Small intestine (tissue), 7 donors: Measurements from ENCODE around the gene TSHZ2. TPM values are rescaled to one million over a fixed set of nuclear protein-coding genes. Genes with fewer than 3 reads are reported as not detected.

Experiments used
- DNase-seq, 2 donors: peaks; one replicate each; pipeline versions ENCODE4 v3.0.0 to v3.0.0-alpha.2; 2013
- FAIRE-seq: peaks from 2 replicates; lab custom pipeline; 2012; peaks lifted over from hg19 to GRCh38; lab: Jason Lieb, UNC
- H3K27ac ChIP-seq, 3 donors: one replicate each; pipeline ENCODE4 v1.5.1; 2013; ENCODE audit warnings: low read length in 2 of 3, mild to moderate bottlenecking in 2 of 3, control low read depth in 1 of 3, inconsistent platforms in 1 of 3, low read depth in 1 of 3, moderate library complexity in 1 of 3
- H3K27me3 ChIP-seq, 3 donors: one replicate each; pipeline ENCODE4 v1.6.1; 2013; ENCODE audit warnings: low read length in 3 of 3, inconsistent platforms in 1 of 3; ENCODE audit not compliant: control insufficient read depth in 3 of 3, insufficient read depth in 3 of 3
- H3K36me3 ChIP-seq, 3 donors: one replicate each; pipeline ENCODE4 v1.6.1; 2013; ENCODE audit warnings: low read length in 3 of 3, inconsistent platforms in 1 of 3, low read depth in 1 of 3, mild to moderate bottlenecking in 1 of 3, moderate library complexity in 1 of 3; ENCODE audit not compliant: control insufficient read depth in 3 of 3, insufficient read depth in 2 of 3
- H3K4me1 ChIP-seq, 3 donors: one replicate each; pipeline ENCODE4 v1.6.1; 2013; ENCODE audit warnings: low read length in 2 of 3, inconsistent platforms in 1 of 3, low read depth in 1 of 3, mild to moderate bottlenecking in 1 of 3, moderate library complexity in 1 of 3; ENCODE audit not compliant: control insufficient read depth in 3 of 3, insufficient read depth in 2 of 3
- H3K4me3 ChIP-seq, 3 donors: one replicate each; pipeline ENCODE4 v1.5.1; 2013; ENCODE audit warnings: low read length in 3 of 3, control low read depth in 1 of 3, inconsistent platforms in 1 of 3, low read depth in 1 of 3, mild to moderate bottlenecking in 1 of 3, moderate library complexity in 1 of 3
- H3K9me3 ChIP-seq, 2 donors: one replicate each; pipeline ENCODE4 v1.6.1; 2013; ENCODE audit warnings: low read depth in 1 of 2, low read length in 1 of 2; ENCODE audit not compliant: control insufficient read depth in 2 of 2, insufficient read depth in 1 of 2
- whole genome bisulfite sequencing, 3 donors: extraction: QIAGEN DNeasy Blood & Tissue Kit; methylation state at CpG; one replicate each; pipeline ENCODE4 v1.1.7; 2013; 5-methylcytosine and 5-hydroxymethylcytosine counted together
- polyA plus RNA-seq, 4 donors: library from polyadenylated mRNA; stranded (reverse) in 3 of 4; unstranded in 1 of 4; fragments of 200-250 nt in 3 of 4; fragments of 120-200 nt in 1 of 4; gene quantifications; one replicate each; pipeline versions ENCODE4 v1.2.1 to v1.2.3, GENCODE V29; 2013
- donor health status: healthy with polysubstance abuse.
- donor health status: control.
- donor health status: control.
- donor health status: Bipolar disorder and iron deficiency.
- donor health status: healthy.

The TSHZ2 gene
- polyA plus RNA-seq, 4 donors: 0.67 to 4.4 (median 2.1) TPM

DNA sequence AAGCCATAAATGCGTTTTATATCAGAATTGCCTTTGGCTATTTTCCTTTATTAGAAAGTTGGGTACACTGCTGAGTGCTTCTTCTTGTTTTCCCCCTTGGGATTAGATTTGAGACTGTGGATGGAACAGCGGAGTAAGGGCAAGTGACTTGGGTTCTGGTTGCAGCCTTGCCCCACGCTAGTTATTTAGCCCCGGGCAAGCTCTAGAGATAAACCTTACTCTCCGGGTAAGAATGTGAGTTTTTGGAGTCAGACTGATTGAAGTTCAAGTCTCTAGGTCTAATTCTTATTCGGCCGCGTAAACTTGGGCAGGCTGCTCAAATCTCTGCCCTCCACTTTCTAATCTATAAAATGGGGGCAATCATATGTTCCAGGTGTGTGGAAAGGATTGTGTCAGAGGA, 8.9 kb downstream of the TSHZ2 start:
- WGBS, 3 donors: 85 to 92% (median 88%) methylated on average over 8 of the region's 8 CpGs
- peaks cover 0 to 4% (median 0%) of the 10 kb centered on the region in 3 donors for H3K4me1 ChIP-seq
- no peak overlapping the region for H3K4me3 ChIP-seq
- no peaks in the 10 kb centered on the region for H3K9me3 ChIP-seq
- no peak overlapping the region for H3K27ac ChIP-seq
- FAIRE-seq: no peak
- no peak for DNase-seq
- H3K36me3 ChIP-seq: no peaks in the 10 kb centered on the region
- H3K27me3 ChIP-seq: peaks cover 0 to 2% (median 0%) of the 10 kb centered on the region in 3 donors

- no peak for FAIRE-seq
- no peak overlapping the region for H3K4me3 ChIP-seq
- peaks cover 0 to 2% (median 0%) of the 10 kb centered on the region in 3 donors for H3K27me3 ChIP-seq
- H3K9me3 ChIP-seq: no peaks in the 10 kb centered on the region
- H3K36me3 ChIP-seq: no peaks in the 10 kb centered on the region
- peaks cover 0 to 4% (median 0%) of the 10 kb centered on the region in 3 donors for H3K4me1 ChIP-seq
- no peak for DNase-seq
- H3K27ac ChIP-seq: no peak overlapping the region
- 67 to 79% (median 77%) methylated on average over 22 of the region's 22 CpGs for WGBS, 3 donors
Observed at GRCh38 chr20:52983726-52984450, 11.7 kb downstream of the TSHZ2 start.

GRCh38 chr20:52984451-52984810, 12.3 kb downstream of the TSHZ2 start:
- Histone ChIP-seq H3K4me1 (peaks cover 0 to 4% (median 0%) of the 10 kb centered on the region in 3 donors), H3K4me3 (no peak overlapping the region), H3K9me3 (no peaks in the 10 kb centered on the region), H3K36me3 (no peaks in the 10 kb centered on the region), H3K27me3 (peaks cover 0 to 2% (median 0%) of the 10 kb centered on the region in 3 donors), H3K27ac (no peak overlapping the region)
- FAIRE-seq: no peak
- 88 to 93% (median 90%) methylated on average over 10 of the region's 10 CpGs for WGBS, 3 donors
- DNase-seq: no peak

DNA sequence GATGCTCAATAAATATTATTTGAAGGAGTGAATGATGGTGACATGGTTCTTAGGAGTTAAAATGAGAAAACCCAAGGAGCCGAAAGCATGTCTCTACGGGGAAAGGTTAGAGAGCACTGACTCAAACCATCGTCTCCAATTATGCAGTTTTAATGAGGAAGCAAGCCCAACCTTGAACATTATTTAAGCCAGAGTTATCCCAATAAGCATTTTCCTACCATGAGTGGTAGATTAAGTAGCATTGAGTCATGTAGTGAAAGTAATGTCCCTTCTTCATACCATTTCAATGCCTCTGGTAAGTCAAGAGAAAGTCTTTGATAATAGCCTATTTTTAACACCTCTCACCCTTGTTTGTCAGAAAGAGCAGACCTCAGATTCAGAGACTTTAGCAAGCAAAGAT, 13.5 kb downstream of the TSHZ2 start:
- Histone ChIP-seq H3K36me3 (no peaks in the 10 kb centered on the region), H3K4me3 (no peak overlapping the region), H3K9me3 (no peaks in the 10 kb centered on the region), H3K4me1 (peaks cover 0 to 4% (median 0%) of the 10 kb centered on the region in 3 donors), H3K27me3 (peaks cover 0 to 2% (median 0%) of the 10 kb centered on the region in 3 donors), H3K27ac (no peak overlapping the region)
- DNase-seq (no peak), FAIRE-seq (no peak)
- WGBS, 3 donors: 86 to 94% (median 94%) methylated on average over 3 of the region's 3 CpGs

DNA sequence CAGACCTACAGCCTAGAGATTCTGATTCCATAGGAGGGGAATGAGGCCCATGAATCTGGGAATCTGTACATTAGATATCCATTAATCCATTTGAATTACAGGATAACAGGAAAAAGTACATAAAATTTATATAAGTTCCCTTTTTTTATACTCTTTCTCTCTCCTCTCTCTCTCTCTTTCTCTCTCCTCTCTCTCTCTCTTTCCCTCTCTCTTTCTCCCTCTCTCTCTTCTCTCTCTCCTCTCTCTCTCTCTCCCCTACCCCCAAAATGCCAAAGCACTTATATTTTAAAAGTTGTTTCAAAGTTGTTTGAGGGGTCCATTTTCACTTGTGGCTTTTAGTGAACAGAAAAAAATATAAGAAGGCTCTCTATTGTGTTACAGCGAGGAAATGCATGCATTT, 15.1 kb downstream of the TSHZ2 start:
- Histone ChIP-seq H3K4me3 (no peak overlapping the region), H3K27me3 (no peaks in the 10 kb centered on the region), H3K36me3 (no peaks in the 10 kb centered on the region), H3K27ac (no peak overlapping the region), H3K9me3 (no peaks in the 10 kb centered on the region), H3K4me1 (peaks cover 0 to 4% (median 0%) of the 10 kb centered on the region in 3 donors)
- no peak for FAIRE-seq
- DNase-seq: no peak
- 74 to 92% (median 81%) methylated on average over 1 of the region's 1 CpG for WGBS, 3 donors

DNA sequence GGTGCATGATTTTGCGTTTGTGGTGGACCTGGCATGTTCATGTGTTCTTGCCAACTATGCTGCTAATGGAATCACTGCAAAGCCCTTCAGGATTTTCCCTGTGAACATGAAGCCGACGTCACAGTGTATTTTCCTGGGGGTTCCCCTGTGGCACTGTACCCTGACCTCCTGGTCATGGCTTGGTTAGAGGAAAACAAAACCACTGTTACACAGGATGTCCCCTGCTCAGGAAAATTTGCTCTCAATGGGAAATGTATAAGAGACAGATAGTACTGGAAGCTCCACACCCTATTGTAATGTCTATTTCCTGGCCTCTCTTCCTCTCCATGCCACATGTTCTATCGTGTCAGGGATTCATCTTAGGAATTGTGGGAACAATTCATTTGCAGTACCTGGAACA, 19.7 kb downstream of the TSHZ2 start:
- no peaks in the 10 kb centered on the region for H3K27me3 ChIP-seq
- H3K36me3 ChIP-seq: no peaks in the 10 kb centered on the region
- no peak overlapping the region for H3K4me3 ChIP-seq
- no peak for FAIRE-seq
- H3K9me3 ChIP-seq: no peaks in the 10 kb centered on the region
- H3K27ac ChIP-seq: no peak overlapping the region
- H3K4me1 ChIP-seq: no peaks in the 10 kb centered on the region
- 40 to 50% (median 42%) methylated on average over 4 of the region's 4 CpGs for WGBS, 3 donors
- DNase-seq: no peak

DNA sequence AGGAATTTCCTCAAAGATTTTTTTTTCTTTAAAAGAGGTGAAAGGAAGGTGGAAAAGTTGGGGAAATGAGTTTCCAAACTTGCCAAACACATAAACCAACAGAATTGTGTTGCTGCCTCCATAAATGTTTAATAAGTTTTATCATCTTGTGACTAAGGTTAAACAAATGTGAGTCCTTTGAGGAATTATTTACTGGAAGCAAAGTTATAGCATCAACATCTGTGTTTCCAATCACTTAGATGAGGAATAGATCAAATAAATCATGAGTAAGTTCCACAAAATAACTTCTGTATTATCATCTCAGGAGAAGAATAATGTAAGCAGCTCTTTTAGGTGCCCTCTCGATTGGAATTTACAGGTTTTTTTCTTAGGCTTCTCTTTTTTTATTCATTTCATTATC, 20.5 kb downstream of the TSHZ2 start:
- H3K27me3 ChIP-seq: no peaks in the 10 kb centered on the region
- H3K9me3 ChIP-seq: no peaks in the 10 kb centered on the region
- no peak overlapping the region for H3K4me3 ChIP-seq
- H3K36me3 ChIP-seq: no peaks in the 10 kb centered on the region
- WGBS, 3 donors: 63 to 85% (median 65%) methylated on average over 1 of the region's 1 CpG
- H3K27ac ChIP-seq: no peak overlapping the region
- DNase-seq: no peak
- H3K4me1 ChIP-seq: no peaks in the 10 kb centered on the region
- no peak for FAIRE-seq

DNA sequence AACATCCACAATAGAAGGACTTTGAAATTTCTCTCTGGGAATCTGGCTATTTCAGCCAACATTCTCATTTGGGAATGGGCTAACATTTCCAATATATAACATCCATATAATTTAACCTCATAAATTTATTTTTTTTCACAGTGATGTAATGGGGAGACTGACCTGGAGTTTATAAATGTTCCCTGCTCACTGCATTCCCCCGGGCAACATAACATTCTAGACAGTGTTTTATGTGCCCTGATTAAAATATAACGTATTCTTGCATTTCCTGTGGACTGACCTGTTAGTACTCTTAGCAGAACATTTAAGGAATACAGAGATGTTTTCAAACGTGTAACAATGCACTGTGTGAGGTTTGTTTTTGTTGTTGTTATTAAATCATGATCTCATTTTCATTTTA, 20.9 kb downstream of the TSHZ2 start:
- Histone ChIP-seq H3K4me3 (no peak overlapping the region), H3K36me3 (no peaks in the 10 kb centered on the region), H3K27me3 (no peaks in the 10 kb centered on the region), H3K9me3 (no peaks in the 10 kb centered on the region), H3K27ac (peak overlapping the region in 1 of 3 donors; percentile 20), H3K4me1 (no peaks in the 10 kb centered on the region)
- DNase-seq (no peak), FAIRE-seq (no peak)
- WGBS, 3 donors: 39 to 60% (median 59%) methylated on average over 3 of the region's 3 CpGs
